Neural progenitor cell (in vitro differentiated cells): ENCODE results near the gene SLC5A5.

Experiments used
- CTCF ChIP-seq: fragments of 200-600 bp; sonication (generic); IDR thresholded peaks from 2 replicates; pipeline ENCODE4 v1.5.1; 2017; ENCODE audit warnings: antibody characterized with exemption, mild to moderate bottlenecking
- EZH2 ChIP-seq: fragments of 200-600 bp; sonication (generic); IDR thresholded peaks from 2 replicates; pipeline ENCODE4 v1.6.1; 2017; ENCODE audit warnings: antibody characterized with exemption, mild to moderate bottlenecking, moderate library complexity

- no peak for TF ChIP-seq CTCF
- TF ChIP-seq EZH2, result no peak
Observed at GRCh38 chr19:17937371-17937900, 65.7 kb downstream of the SLC5A5 start.
